Fibroblast of lung (primary cell): ENCODE results near the gene GATA1. TPM values are rescaled to one million over a fixed set of nuclear protein-coding genes. Genes with fewer than 3 reads are reported as not detected.
A peak's percentile ranks its signal among the peaks of the same experiment; 100 is the strongest.

ENCODE experiments used
- DNase-seq, 2 donors: peaks; one replicate each; pipeline versions ENCODE4 v3.0.0 to v3.0.0-alpha.2; 2010; ENCODE audit warnings: low read depth in 2 of 2
- H2AFZ ChIP-seq: 2 replicates; pipeline ENCODE4 v1.5.1; 2012; ENCODE audit warnings: low read length, control low read depth, inconsistent platforms
- H3K27ac ChIP-seq: 2 replicates; pipeline ENCODE4 v1.5.1; 2011; ENCODE audit warnings: low read length, control low read depth; ENCODE audit not compliant: insufficient read depth
- H3K27me3 ChIP-seq: 2 replicates; pipeline ENCODE4 v1.5.1; 2011; ENCODE audit warnings: mild to moderate bottlenecking, low read length; ENCODE audit not compliant: control insufficient read depth, insufficient read depth
- H3K36me3 ChIP-seq: 2 replicates; pipeline ENCODE4 v1.5.1; 2011; ENCODE audit warnings: low read length; ENCODE audit not compliant: control insufficient read depth, insufficient read depth
- H3K4me1 ChIP-seq: 2 replicates; pipeline ENCODE4 v1.5.1; 2011; ENCODE audit warnings: low read length; ENCODE audit not compliant: control insufficient read depth, insufficient read depth; ENCODE audit errors: extremely low read depth
- H3K4me2 ChIP-seq: 2 replicates; pipeline ENCODE4 v1.5.1; 2011; ENCODE audit warnings: low read length, control low read depth; ENCODE audit not compliant: insufficient read depth; ENCODE audit errors: extremely low read depth
- H3K4me3 ChIP-seq, 4 experiments: fragments of 200-600 bp in 1 of 4; sonication (generic) in 1 of 4; replicated peaks in 1 of 4; 2 replicates each; pipeline ENCODE4 v1.5.1; 2011 to 2016; ENCODE audit warnings: low read length in 4 of 4, low read depth in 3 of 4, mild to moderate bottlenecking in 3 of 4, control low read depth in 2 of 4, inconsistent platforms in 1 of 4, mixed read lengths in 1 of 4; ENCODE audit not compliant: insufficient read depth in 1 of 4; ENCODE audit errors: control extremely low read depth in 1 of 4
- H3K79me2 ChIP-seq: 2 replicates; pipeline ENCODE4 v1.5.1; 2012; ENCODE audit warnings: mild to moderate bottlenecking, low read length, inconsistent platforms; ENCODE audit not compliant: control insufficient read depth, insufficient read depth
- H3K9ac ChIP-seq: 2 replicates; pipeline ENCODE4 v1.5.1; 2011; ENCODE audit warnings: mild to moderate bottlenecking, low read length, control low read depth; ENCODE audit not compliant: insufficient read depth
- H3K9me3 ChIP-seq: 2 replicates; pipeline ENCODE4 v1.5.1; 2012; ENCODE audit warnings: low read depth, low read length; ENCODE audit not compliant: control insufficient read depth, insufficient read depth
- H4K20me1 ChIP-seq: 2 replicates; pipeline ENCODE4 v1.5.1; 2011; ENCODE audit warnings: low read length; ENCODE audit not compliant: control insufficient read depth, insufficient read depth; ENCODE audit errors: extremely low read depth
- CTCF ChIP-seq, 2 donors: IDR thresholded peaks in 1 of 2; conservative IDR thresholded peaks in 1 of 2; 1 replicate in 1 of 2; 2 replicates in 1 of 2; pipeline ENCODE4 v1.5.1; 2011 to 2012; ENCODE audit warnings: low read length in 2 of 2, control low read depth in 1 of 2, inconsistent platforms in 1 of 2, low read depth in 1 of 2, mild to moderate bottlenecking in 1 of 2
- EZH2 ChIP-seq: IDR thresholded peaks from 2 replicates; pipeline ENCODE4 v1.5.1; 2012; ENCODE audit warnings: low read length, control low read depth, mild to moderate bottlenecking; ENCODE audit errors: missing control alignments
- polyA plus RNA-seq, 2 donors: library from polyadenylated mRNA; depleted of rRNA in 1 of 2; stranded (reverse) in 1 of 2; unstranded in 1 of 2; fragments of >200 nt; gene quantifications; 2 replicates each; pipeline ENCODE4 v1.2.1, GENCODE V29; 2011 to 2012; ENCODE audit warnings: missing spikeins in 1 of 2
- total RNA-seq: library from RNA; depleted of rRNA; stranded (reverse); fragments of >200 nt; gene quantifications from 2 replicates; pipeline ENCODE4 v1.2.1, GENCODE V29; 2014

The GATA1 gene
- total and polyA plus RNA-seq, 2 donors (not counting 1 experiment from before 2014, with no cell fraction given), result not detected

DNA sequence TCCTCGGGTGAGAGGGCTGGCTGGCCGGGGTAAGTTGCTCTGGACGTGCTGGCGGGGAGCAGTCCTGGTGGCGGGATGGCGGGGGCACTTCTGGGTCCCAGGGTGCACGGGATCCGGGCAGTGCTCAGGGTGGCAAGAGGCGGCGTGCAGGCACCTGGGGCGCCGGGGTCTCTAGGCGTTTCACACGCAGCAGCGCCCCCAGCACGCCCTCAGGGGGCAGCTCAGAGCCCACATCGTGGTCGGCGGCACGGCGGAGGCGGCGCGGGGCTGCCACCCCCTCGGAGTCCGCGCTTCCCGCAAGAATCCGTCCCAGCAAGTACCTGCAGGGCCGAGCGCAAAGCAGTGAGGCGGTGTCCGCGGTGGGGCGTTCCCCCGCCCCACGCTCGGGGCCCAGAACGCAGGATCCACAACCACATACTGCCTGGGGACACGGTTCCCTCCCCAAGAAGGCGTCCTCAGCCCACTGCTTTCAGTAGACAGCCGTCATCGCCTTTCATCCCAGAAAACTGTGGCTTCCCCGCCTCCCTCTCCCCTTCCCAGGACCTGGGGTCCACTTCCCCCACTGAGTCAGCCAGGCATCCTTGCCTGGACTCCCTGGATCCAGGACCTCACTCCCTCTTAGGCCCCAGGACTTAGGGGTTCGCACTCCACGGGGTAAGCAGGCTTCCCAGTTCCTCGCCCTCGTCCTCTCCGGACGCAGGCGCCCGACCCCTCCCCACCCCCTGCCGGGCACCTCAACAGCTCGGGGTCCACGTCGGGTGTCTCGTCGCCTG is 44.9 kb downstream of the GATA1 start:
- Histone ChIP-seq H3K9ac (no peak overlapping the region), H3K27me3 (peaks cover 21% of the 10 kb centered on the region), H3K4me2 (no peak overlapping the region), H4K20me1 (no peaks in the 10 kb centered on the region), H2AFZ (no peak overlapping the region), H3K4me3 (no peak overlapping the region), H3K36me3 (no peaks in the 10 kb centered on the region), H3K79me2 (no peaks in the 10 kb centered on the region), H3K9me3 (no peaks in the 10 kb centered on the region), H3K4me1 (no peaks in the 10 kb centered on the region), H3K27ac (no peak overlapping the region)
- DNase-seq, result no peak
- TF ChIP-seq EZH2 (no peak), CTCF (conservative IDR thresholded peaks at IDR 0.05 in 1 of 2, IDR thresholded peaks at IDR 0.05 in 1 of 2; ENCODE audit: low read depth in 1 of 2, low read length in 2 of 2) (no peak)

DNA sequence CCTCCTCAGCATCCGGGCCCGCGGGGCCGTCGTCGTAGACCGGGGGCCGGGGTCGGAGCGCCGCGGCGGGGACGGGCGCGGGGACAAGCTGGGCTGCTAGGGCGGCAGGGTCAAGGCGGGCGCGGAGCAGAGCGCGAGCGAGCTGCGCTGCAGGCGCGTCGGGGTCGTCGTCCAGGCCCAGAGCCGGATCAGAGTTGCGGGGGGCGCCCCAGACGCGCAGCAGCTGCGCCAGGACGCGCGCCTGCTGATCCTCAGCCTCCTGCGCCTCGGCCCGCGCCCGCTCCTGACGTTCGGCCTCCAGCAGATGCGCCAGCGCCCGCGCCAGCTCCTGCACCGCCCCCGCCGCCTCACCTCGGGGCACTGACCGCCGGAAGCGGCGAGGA is 45.5 kb downstream of the GATA1 start:
- H3K9ac ChIP-seq, result no peak overlapping the region
- H2AFZ ChIP-seq, result no peak overlapping the region
- no peak overlapping the region for H3K27ac ChIP-seq
- H3K27me3 ChIP-seq, result peaks cover 21% of the 10 kb centered on the region
- no peak overlapping the region for H3K4me3 ChIP-seq
- no peak for DNase-seq
- no peaks in the 10 kb centered on the region for H3K4me1 ChIP-seq
- no peaks in the 10 kb centered on the region for H3K9me3 ChIP-seq
- TF ChIP-seq CTCF (conservative IDR thresholded peaks at IDR 0.05 in 1 of 2, IDR thresholded peaks at IDR 0.05 in 1 of 2; ENCODE audit: low read depth in 1 of 2, low read length in 2 of 2), result no peak
- no peak for TF ChIP-seq EZH2
- no peaks in the 10 kb centered on the region for H3K79me2 ChIP-seq
- no peaks in the 10 kb centered on the region for H4K20me1 ChIP-seq
- H3K36me3 ChIP-seq, result no peaks in the 10 kb centered on the region
- no peak overlapping the region for H3K4me2 ChIP-seq

GRCh38 chrX:48833542-48834138 is 47.2 kb downstream of the GATA1 start:
- Histone ChIP-seq H3K4me1 (no peaks in the 10 kb centered on the region), H2AFZ (no peak overlapping the region), H3K27ac (no peak overlapping the region), H3K9ac (no peak overlapping the region), H3K4me3 (no peak overlapping the region), H3K9me3 (no peaks in the 10 kb centered on the region), H3K36me3 (no peaks in the 10 kb centered on the region), H3K4me2 (no peak overlapping the region), H3K27me3 (peaks cover 21% of the 10 kb centered on the region), H3K79me2 (no peaks in the 10 kb centered on the region), H4K20me1 (no peaks in the 10 kb centered on the region)
- no peak for TF ChIP-seq EZH2
- TF ChIP-seq CTCF (conservative IDR thresholded peaks at IDR 0.05 in 1 of 2, IDR thresholded peaks at IDR 0.05 in 1 of 2; ENCODE audit: low read depth in 1 of 2, low read length in 2 of 2), result no peak
- DNase-seq, result peak in 1 of 2 donors; percentile 7
